GM23338 (cell line): ENCODE results near the gene MAP6D1. TPM values are rescaled to one million over a fixed set of nuclear protein-coding genes. Genes with fewer than 3 reads are reported as not detected.

Experiments used
- ATAC-seq: fragments of 200-7000 bp; cut with Tn5 transposase; 3 replicates; pipeline ENCODE4 v1.9.1; 2020
- DNase-seq: peaks from one replicate; pipeline ENCODE4 v3.0.0-alpha.2; 2015; ENCODE audit warnings: low spot score
- H2AFZ ChIP-seq: fragments of 200-600 bp; sonication (generic); 2 replicates; pipeline ENCODE4 v1.8.0; 2016; ENCODE audit warnings: antibody characterized with exemption, mild to moderate bottlenecking, moderate library complexity
- H3F3A ChIP-seq: fragments of 200-600 bp; sonication (generic); replicated peaks from 2 replicates; pipeline ENCODE4 v1.8.0; 2017; ENCODE audit warnings: antibody characterized with exemption, mixed run types, low read depth
- H3K27ac ChIP-seq: fragments of 200-600 bp; sonication (generic); 2 replicates; pipeline ENCODE4 v1.6.1; 2016; ENCODE audit warnings: low read depth
- H3K27me3 ChIP-seq: fragments of 200-600 bp; sonication (generic); 2 replicates; pipeline ENCODE4 v1.8.0; 2016; ENCODE audit warnings: mild to moderate bottlenecking, mixed run types, moderate library complexity; ENCODE audit not compliant: insufficient read depth
- H3K36me3 ChIP-seq: fragments of 200-600 bp; sonication (generic); 2 replicates; pipeline ENCODE4 v1.8.0; 2016; ENCODE audit warnings: mild to moderate bottlenecking; ENCODE audit not compliant: insufficient read depth
- H3K4me1 ChIP-seq: fragments of 200-600 bp; sonication (generic); 2 replicates; pipeline ENCODE4 v1.8.0; 2016; ENCODE audit warnings: mild to moderate bottlenecking, moderate library complexity; ENCODE audit not compliant: insufficient read depth
- H3K4me2 ChIP-seq: fragments of 200-600 bp; sonication (generic); 2 replicates; pipeline ENCODE4 v1.7.1; 2017; ENCODE audit warnings: mixed run types
- H3K4me3 ChIP-seq: fragments of 200-600 bp; sonication (generic); 2 replicates; pipeline ENCODE4 v1.6.1; 2016; ENCODE audit warnings: mixed run types
- H3K79me2 ChIP-seq: fragments of 200-600 bp; sonication (generic); replicated peaks from 2 replicates; pipeline ENCODE4 v1.8.0; 2017; ENCODE audit warnings: mild to moderate bottlenecking; ENCODE audit not compliant: insufficient read depth
- H3K9me2 ChIP-seq: fragments of 200-600 bp; sonication (generic); 2 replicates; pipeline ENCODE4 v1.8.0; 2017; ENCODE audit not compliant: insufficient read depth
- H4K20me1 ChIP-seq: fragments of 200-600 bp; sonication (generic); replicated peaks from 2 replicates; pipeline ENCODE4 v1.8.0; 2017; ENCODE audit warnings: mild to moderate bottlenecking; ENCODE audit not compliant: insufficient read depth
- H3K27ac Mint-ChIP-seq: 2 replicates; pipeline ENCODE4 v1.8.0; 2020; ENCODE audit warnings: inconsistent platforms, mild to moderate bottlenecking, moderate library complexity, mixed read lengths
- H3K27me3 Mint-ChIP-seq: 3 replicates; pipeline ENCODE4 v1.8.0; 2022; ENCODE audit warnings: low read depth, mild to moderate bottlenecking, moderate library complexity, mixed read lengths, inconsistent platforms; ENCODE audit not compliant: insufficient read depth, poor library complexity
- H3K36me3 Mint-ChIP-seq: 3 replicates; pipeline ENCODE4 v1.8.0; 2021; ENCODE audit warnings: low read depth, mild to moderate bottlenecking, inconsistent platforms, moderate library complexity, mixed read lengths
- H3K4me1 Mint-ChIP-seq: 3 replicates; pipeline ENCODE4 v1.8.0; 2020; ENCODE audit warnings: mild to moderate bottlenecking, inconsistent platforms, mixed read lengths
- H3K4me3 Mint-ChIP-seq: 3 replicates; pipeline ENCODE4 v1.8.0; 2021; ENCODE audit warnings: moderate library complexity, mild to moderate bottlenecking, inconsistent platforms, mixed read lengths
- H3K9me3 Mint-ChIP-seq: 3 replicates; pipeline ENCODE4 v1.8.0; 2020; ENCODE audit warnings: moderate library complexity, mild to moderate bottlenecking, inconsistent platforms, mixed read lengths
- JUNB ChIP-seq: IDR thresholded peaks from one replicate; pipeline ENCODE4 v1.6.1; 2016; ENCODE audit warnings: antibody characterized with exemption; ENCODE audit not compliant: unreplicated experiment
- REST ChIP-seq: IDR thresholded peaks from one replicate; pipeline ENCODE4 v1.6.1; 2018; ENCODE audit warnings: antibody characterized with exemption; ENCODE audit not compliant: unreplicated experiment
- ZNF114 ChIP-seq: fragments of 250-450 bp; sonication (Bioruptor Pico); IDR thresholded peaks from 2 replicates; pipeline ENCODE4 v1.5.0; 2020; ENCODE audit warnings: mild to moderate bottlenecking, moderate library complexity
- ZNF331 ChIP-seq: fragments of 250-450 bp; sonication (Bioruptor Pico); IDR thresholded peaks from 2 replicates; pipeline ENCODE4 v1.5.0; 2020; ENCODE audit warnings: low read depth, mild to moderate bottlenecking, moderate library complexity
- polyA plus RNA-seq: library from polyadenylated mRNA; unstranded; fragments of >200 nt; fragmentation: Nextera tagmentation; extraction: Ambion mirVana; gene quantifications from 2 replicates; pipeline ENCODE4 v1.2.1, GENCODE V29; 2016
- total RNA-seq: library from RNA; depleted of rRNA; stranded (reverse); fragments of >200 nt; shearing (Covaris generic); gene quantifications from 2 replicates; pipeline ENCODE4 v1.2.3, GENCODE V29; 2014
- TF ChIP-seq, protein P1 (sequence below), 2 experiments: fragments of 200-600 bp in 1 of 2; sonication (generic) in 1 of 2; conservative IDR thresholded peaks; 2 replicates each; pipeline versions ENCODE4 v1.5.1 to v1.6.1; 2016 to 2017; ENCODE audit warnings: antibody characterized with exemption in 2 of 2, low read depth in 2 of 2, mild to moderate bottlenecking in 2 of 2, moderate library complexity in 1 of 2

The MAP6D1 gene
- total and polyA plus RNA-seq, 2 experiments from 2014 or later = 2.6 to 8.2 TPM

DNA sequence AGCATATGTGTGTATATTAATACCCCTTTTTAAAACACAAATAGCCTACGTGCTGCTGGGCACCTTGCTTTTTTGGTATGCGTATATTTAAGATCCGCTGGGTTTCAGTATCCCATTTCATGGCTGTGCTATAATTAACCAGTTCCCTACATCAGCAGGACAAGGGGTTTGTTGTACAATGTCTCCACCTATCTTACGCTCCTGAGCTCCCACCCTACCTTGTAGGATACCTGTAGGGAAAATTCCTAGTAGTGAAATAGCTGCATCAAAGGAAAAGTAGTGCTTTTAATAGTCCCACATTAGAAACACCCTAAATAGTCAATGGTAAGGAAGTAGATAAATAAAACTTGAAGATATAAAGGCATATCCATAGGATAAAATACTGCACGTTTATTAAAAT is 1.4 kb downstream of the MAP6D1 start:
- H3K9me3 Mint-ChIP-seq = no peaks in the 10 kb centered on the region
- peak overlapping the region; percentile 95 for H3K4me2 ChIP-seq
- TF ChIP-seq JUNB = no peak
- TF ChIP-seq, protein P1, sequence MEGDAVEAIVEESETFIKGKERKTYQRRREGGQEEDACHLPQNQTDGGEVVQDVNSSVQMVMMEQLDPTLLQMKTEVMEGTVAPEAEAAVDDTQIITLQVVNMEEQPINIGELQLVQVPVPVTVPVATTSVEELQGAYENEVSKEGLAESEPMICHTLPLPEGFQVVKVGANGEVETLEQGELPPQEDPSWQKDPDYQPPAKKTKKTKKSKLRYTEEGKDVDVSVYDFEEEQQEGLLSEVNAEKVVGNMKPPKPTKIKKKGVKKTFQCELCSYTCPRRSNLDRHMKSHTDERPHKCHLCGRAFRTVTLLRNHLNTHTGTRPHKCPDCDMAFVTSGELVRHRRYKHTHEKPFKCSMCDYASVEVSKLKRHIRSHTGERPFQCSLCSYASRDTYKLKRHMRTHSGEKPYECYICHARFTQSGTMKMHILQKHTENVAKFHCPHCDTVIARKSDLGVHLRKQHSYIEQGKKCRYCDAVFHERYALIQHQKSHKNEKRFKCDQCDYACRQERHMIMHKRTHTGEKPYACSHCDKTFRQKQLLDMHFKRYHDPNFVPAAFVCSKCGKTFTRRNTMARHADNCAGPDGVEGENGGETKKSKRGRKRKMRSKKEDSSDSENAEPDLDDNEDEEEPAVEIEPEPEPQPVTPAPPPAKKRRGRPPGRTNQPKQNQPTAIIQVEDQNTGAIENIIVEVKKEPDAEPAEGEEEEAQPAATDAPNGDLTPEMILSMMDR (conservative IDR thresholded peaks at IDR 0.05; ENCODE audit: low read depth in 2 of 2) = peak; percentile 36 to 64
- no peak overlapping the region for H3K27ac Mint-ChIP-seq
- no peaks in the 10 kb centered on the region for H3K36me3 ChIP-seq
- H4K20me1 ChIP-seq = peaks cover 10% of the 10 kb centered on the region
- H3K27me3 Mint-ChIP-seq = peaks cover 22% of the 10 kb centered on the region
- peaks cover 13% of the 10 kb centered on the region for H3K27me3 ChIP-seq
- no peaks in the 10 kb centered on the region for H3K9me2 ChIP-seq
- H3K4me3 Mint-ChIP-seq = peak overlapping the region; percentile 70
- ATAC-seq (no peak), DNase-seq (peak; percentile 39)
- peaks cover 15% of the 10 kb centered on the region for H3F3A ChIP-seq
- H3K4me1 Mint-ChIP-seq = peaks cover 35% of the 10 kb centered on the region
- H2AFZ ChIP-seq = no peak overlapping the region; the same call in 1 of the 2 replicates
- peak overlapping the region; percentile 74 for H3K4me3 ChIP-seq
- no peak overlapping the region for H3K27ac ChIP-seq
- H3K36me3 Mint-ChIP-seq = peaks cover 7% of the 10 kb centered on the region; the same call in 2 of the 3 replicates
- H3K4me1 ChIP-seq = peaks cover 6% of the 10 kb centered on the region
- H3K79me2 ChIP-seq = no peaks in the 10 kb centered on the region

- H3F3A ChIP-seq = peaks cover 15% of the 10 kb centered on the region
- no peak overlapping the region for H3K27ac ChIP-seq
- H3K79me2 ChIP-seq = no peaks in the 10 kb centered on the region
- no peaks in the 10 kb centered on the region for H3K9me2 ChIP-seq
- H3K4me3 ChIP-seq = no peak overlapping the region
- ATAC-seq (peak; percentile 6), DNase-seq (peak; percentile 68)
- TF ChIP-seq REST (no peak), JUNB (no peak), ZNF114 (CRISPR knock-in tag) (no peak), ZNF331 (no peak)
- TF ChIP-seq, protein P1 (conservative IDR thresholded peaks at IDR 0.05; ENCODE audit: low read depth in 2 of 2) = no peak
- H2AFZ ChIP-seq = no peak overlapping the region
- H3K4me1 ChIP-seq = peaks cover 6% of the 10 kb centered on the region
- Mint-ChIP-seq H3K27ac (no peak overlapping the region; the same call in 1 of the 2 replicates), H3K27me3 (peaks cover 22% of the 10 kb centered on the region), H3K4me1 (peaks cover 35% of the 10 kb centered on the region), H3K9me3 (no peaks in the 10 kb centered on the region), H3K36me3 (peaks cover 7% of the 10 kb centered on the region; the same call in 2 of the 3 replicates), H3K4me3 (peak overlapping the region; percentile 25; the same call in 1 of the 3 replicates)
- H3K36me3 ChIP-seq = no peaks in the 10 kb centered on the region
- no peak overlapping the region for H3K4me2 ChIP-seq
- peaks cover 13% of the 10 kb centered on the region for H3K27me3 ChIP-seq
- H4K20me1 ChIP-seq = peaks cover 6% of the 10 kb centered on the region
These were observed 2.7 kb downstream of the MAP6D1 start for GRCh38 chr3:183822631-183823030.
